Cardiac fibroblast (primary cell): Measurements from ENCODE around the gene ASXL1.

ENCODE experiments used
- DNase-seq, 2 donors: peaks; one replicate each; pipeline versions ENCODE4 v3.0.0 to v3.0.0-alpha.2; 2010; ENCODE audit warnings: low read depth in 2 of 2
- H3K4me3 ChIP-seq, 2 donors: replicated peaks in 1 of 2; 1 replicate in 1 of 2; 2 replicates in 1 of 2; pipeline ENCODE4 v1.5.1; 2011; ENCODE audit warnings: low read depth in 2 of 2, low read length in 2 of 2, mild to moderate bottlenecking in 2 of 2, moderate library complexity in 1 of 2
- TF ChIP-seq, protein P1 (sequence below): IDR thresholded peaks from one replicate; pipeline ENCODE4 v1.5.1; 2011; ENCODE audit warnings: low read depth, mild to moderate bottlenecking, low read length, inconsistent platforms

ASXL1 gene

DNA sequence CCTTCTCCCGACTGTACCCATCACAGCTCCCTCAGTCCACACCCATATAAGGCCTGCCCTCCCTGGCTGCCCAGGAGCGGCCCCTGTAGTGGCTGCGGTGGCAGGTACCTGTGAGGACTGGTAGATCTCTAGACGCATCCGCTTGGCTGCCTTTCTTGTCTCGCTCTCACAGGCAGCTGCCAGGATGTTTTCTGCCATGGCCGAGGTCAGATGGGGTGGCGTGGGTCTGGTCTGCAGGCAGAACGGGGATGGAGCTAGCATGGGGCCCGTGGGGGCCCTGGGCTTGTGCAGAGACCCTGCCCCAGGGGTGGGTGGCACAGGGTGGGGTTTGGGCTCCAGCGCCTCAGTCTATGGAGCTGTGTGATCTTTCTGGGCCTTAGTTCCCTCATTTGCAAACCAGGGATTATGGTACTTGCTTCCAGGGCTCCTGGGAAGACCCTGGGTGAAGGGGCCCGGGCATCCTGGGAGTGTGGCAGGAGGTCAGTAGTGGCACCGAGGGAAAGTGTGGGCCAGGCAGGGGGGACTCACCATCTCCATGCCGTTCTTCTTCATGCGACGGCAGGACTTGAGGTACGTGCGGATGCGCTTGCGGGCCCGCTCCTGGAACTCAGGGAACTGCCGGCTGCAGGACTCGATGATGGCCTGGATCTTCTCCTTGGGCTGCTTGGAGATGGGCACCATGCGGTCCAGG lies 94.8 kb downstream of the ASXL1 start:
- TF ChIP-seq, protein P1, sequence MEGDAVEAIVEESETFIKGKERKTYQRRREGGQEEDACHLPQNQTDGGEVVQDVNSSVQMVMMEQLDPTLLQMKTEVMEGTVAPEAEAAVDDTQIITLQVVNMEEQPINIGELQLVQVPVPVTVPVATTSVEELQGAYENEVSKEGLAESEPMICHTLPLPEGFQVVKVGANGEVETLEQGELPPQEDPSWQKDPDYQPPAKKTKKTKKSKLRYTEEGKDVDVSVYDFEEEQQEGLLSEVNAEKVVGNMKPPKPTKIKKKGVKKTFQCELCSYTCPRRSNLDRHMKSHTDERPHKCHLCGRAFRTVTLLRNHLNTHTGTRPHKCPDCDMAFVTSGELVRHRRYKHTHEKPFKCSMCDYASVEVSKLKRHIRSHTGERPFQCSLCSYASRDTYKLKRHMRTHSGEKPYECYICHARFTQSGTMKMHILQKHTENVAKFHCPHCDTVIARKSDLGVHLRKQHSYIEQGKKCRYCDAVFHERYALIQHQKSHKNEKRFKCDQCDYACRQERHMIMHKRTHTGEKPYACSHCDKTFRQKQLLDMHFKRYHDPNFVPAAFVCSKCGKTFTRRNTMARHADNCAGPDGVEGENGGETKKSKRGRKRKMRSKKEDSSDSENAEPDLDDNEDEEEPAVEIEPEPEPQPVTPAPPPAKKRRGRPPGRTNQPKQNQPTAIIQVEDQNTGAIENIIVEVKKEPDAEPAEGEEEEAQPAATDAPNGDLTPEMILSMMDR, result no peak
- no peak for DNase-seq
- H3K4me3 ChIP-seq, result no peak overlapping the region

DNA sequence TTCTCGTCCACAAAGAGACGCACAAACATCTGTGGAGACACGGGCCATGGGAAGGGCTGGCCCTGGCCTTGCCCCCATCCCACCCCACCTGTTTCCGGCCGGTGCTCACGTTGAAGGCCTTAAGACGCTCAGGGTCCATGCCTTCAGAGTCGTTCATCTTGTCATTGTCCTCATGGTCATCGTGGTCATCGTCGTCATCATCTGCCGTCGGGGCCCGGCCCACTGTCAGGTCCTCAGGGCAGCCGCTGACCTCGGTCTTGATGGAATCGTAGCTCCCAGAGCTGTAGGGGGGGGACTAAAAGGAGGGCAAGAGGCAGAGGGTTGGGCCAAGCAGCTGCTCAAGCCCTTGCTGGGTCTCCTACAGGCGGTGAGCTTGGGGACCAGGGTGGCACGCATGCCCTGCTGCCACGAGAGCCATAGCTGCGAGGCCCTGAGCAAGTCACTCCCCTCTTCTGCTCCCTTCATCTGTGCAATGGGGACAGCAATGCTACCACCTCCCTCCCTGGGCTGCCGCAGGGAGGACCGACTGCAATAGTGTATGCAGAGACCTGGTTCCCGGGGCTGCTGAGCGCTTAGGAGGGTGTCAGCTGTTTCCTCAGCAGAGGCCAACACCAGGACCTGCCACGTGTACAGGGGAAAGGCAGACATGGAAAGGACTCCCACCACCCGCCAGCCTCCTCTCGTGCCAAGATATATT lies 95.5 kb downstream of the ASXL1 start:
- TF ChIP-seq, protein P1, result no peak
- no peak for DNase-seq
- no peak overlapping the region for H3K4me3 ChIP-seq

DNA sequence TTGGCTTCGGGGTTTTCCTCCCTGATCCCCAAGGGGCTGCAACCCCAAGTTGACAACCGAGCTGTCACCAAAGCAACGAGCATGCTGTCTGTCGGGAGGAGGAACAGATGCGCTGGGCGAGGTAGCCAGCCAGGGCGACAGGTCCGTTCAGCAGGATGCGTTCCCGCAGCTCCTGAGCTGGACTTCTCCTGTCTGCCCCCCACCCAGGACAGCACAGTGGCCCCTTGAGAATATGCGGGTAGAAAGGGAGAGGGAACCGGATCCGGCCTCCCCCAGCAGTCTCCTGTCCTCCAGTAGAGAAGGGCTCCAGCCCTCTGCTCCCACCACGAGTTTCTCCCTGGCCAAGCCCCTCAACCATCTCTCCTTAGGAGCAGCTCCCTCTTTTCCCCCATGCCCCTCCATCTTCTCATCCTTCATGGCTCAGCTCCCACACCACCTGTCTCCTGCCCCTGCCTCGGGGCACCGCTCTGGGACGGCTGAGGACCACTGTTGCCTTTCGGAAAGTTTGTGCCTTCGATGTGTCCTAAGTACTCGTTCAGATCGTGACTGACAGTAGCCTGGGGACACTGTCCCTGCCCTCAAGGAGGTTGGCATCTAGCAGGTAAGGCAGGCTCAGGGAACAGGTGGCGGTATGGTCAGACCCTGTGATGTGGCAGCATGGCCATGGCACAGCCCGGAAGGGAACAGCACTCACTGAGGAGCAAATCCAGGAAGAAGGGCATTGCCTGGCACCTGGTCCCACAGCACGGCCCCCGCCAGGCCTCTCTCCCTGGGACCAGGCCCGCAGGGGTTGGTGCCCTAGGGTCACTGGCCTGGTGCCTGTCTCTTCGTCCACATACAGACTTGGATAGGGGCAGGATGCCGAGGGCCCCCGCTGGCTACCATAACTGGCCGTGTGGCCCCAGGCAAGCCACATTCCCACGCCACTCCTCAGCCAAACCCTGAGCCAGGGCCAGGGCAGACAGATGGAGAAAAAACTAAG lies 96.3 kb downstream of the ASXL1 start:
- no peak for DNase-seq
- no peak overlapping the region for H3K4me3 ChIP-seq
- TF ChIP-seq, protein P1, result no peak

DNA sequence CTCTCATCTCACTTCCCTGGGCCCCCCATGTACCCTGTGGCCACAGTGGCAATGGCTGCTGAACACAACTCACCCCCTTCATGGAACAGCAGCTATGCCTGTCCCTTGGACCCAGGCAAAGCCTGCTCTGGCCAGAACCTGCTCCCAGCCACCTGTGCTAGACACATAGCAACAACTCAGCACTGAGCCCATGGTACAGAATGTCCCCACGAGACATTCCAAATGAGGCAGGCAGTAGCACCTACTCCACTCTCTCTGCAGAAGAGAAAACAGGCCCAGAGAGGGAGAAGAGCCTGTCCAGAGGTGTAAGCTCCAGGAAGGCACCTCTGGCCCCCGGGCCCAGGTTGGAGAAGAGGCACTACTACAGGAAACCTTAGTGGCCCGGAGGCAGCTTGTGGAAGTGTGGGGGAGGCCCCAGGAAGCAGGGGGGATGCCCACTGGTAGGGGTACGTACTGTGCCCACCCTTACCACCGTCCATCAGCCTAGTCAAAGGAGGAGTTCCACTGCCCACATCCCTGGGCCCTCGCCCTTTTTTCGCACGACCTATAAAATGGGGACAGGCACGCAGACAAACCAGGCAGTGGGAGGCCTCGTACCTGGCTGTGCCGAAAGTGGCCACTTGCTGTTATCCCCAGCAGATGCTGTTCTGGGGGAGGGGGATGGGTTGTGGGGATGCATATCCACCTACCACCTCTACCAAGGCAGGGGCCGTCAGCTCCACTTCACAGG lies 97.2 kb downstream of the ASXL1 start:
- TF ChIP-seq, protein P1, result no peak
- DNase-seq, result no peak
- H3K4me3 ChIP-seq, result no peak overlapping the region

DNA sequence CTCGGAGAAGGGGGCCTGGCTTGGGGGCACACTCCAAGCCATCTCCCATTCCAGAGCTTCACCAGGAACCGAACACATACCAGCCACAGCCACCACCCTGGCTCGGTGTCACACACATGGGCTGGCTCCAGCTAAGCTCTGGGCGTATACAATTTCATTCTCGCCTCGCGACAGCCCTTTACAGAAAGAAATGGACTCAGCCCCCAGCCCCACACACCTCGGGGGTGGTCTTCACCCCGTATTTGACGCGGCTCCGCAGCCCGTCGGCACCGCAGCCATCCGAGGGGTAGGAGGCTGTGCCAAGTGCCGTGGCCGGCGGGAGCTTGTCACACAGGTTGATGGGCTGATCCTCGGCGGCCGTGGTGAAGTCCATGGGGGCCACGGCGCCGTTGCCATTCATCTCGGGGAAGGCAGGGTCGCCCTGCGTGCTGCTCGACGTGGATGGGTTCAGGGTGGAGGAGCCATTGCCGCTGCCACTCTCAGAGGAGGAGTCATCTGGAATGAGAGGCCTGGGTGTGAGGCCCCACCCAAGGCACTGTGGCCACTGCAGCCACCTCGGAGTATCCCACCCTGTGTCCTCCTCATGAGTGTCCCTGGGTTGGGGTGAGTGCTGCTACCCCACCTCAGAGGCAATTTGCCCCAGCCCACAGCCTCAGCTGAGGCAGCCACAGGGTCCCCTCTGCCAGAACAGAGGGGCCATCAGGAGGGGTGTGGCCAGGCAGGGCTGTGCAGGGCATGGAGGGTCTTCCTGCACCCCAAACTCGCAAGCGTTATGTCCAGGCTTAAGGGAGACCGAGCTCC lies 98.0 kb downstream of the ASXL1 start:
- DNase-seq, result no peak
- H3K4me3 ChIP-seq, result no peak overlapping the region
- TF ChIP-seq, protein P1, result no peak
